Prostate gland (tissue), 2 donors: ENCODE data around the gene PLA2G12B.
"Not testable (repeated sequence)": the region's sequence is repeated elsewhere in the genome, so short reads cannot be mapped to it uniquely, and the experiment has no call there.

Experiments used
- CTCF ChIP-seq, 4 experiments: fragments of 200-600 bp in 2 of 4; fragments of 450-650 bp in 2 of 4; sonication (generic) in 2 of 4; IDR thresholded peaks; 1 replicate in 3 of 4; 2 replicates in 1 of 4; pipeline ENCODE4 v1.5.1; 2016 to 2019; ENCODE audit warnings: antibody characterized with exemption in 4 of 4, mild to moderate bottlenecking in 2 of 4, moderate library complexity in 2 of 4
- POLR2A ChIP-seq: fragments of 450-650 bp; IDR thresholded peaks from one replicate; pipeline ENCODE4 v1.6.1; 2016; ENCODE audit warnings: antibody characterized with exemption, mild to moderate bottlenecking
- POLR2AphosphoS5 ChIP-seq: sonication (generic); formaldehyde crosslinking; IDR thresholded peaks from one replicate; pipeline ENCODE4 v1.6.1; 2017; ENCODE audit warnings: antibody characterized with exemption

GRCh38 chr10:72917803-72918332, 36.7 kb downstream of the PLA2G12B start:
- TF ChIP-seq CTCF (IDR thresholded peaks at IDR 0.05); POLR2AphosphoS5; POLR2A: not testable (repeated sequence)
